IgD-negative memory B cell (primary cell): ENCODE results near the gene KRT23. TPM values are rescaled to one million over a fixed set of nuclear protein-coding genes. Genes with fewer than 3 reads are reported as not detected.

Experiments
- H3K27ac Mint-ChIP-seq, 3 donors: one replicate each; pipeline ENCODE4 v1.8.0; 2020 to 2022; ENCODE audit warnings: mild to moderate bottlenecking in 3 of 3, mixed read lengths in 3 of 3, moderate library complexity in 1 of 3
- H3K27me3 Mint-ChIP-seq: one replicate; pipeline ENCODE4 v1.8.0; 2021; ENCODE audit warnings: mixed read lengths
- H3K36me3 Mint-ChIP-seq: one replicate; pipeline ENCODE4 v1.8.0; 2020; ENCODE audit warnings: mild to moderate bottlenecking, mixed read lengths
- H3K4me1 Mint-ChIP-seq, 3 donors: one replicate each; pipeline ENCODE4 v1.8.0; 2020 to 2022; ENCODE audit warnings: mixed read lengths in 3 of 3, mild to moderate bottlenecking in 1 of 3
- H3K4me3 Mint-ChIP-seq, 4 donors: one replicate each; pipeline ENCODE4 v1.8.0; 2020 to 2022; ENCODE audit warnings: mild to moderate bottlenecking in 4 of 4, mixed read lengths in 4 of 4, moderate library complexity in 3 of 4
- H3K9me3 Mint-ChIP-seq, 3 donors: one replicate each; pipeline ENCODE4 v1.8.0; 2020 to 2021; ENCODE audit warnings: mixed read lengths in 3 of 3, mild to moderate bottlenecking in 1 of 3
- polyA plus RNA-seq: library from polyadenylated mRNA; unstranded; fragments of 300-500 nt; fragmentation: Illumina TruSeq; gene quantifications from one replicate; pipeline ENCODE4 v1.2.3, GENCODE V29; 2021

KRT23 gene
- polyA plus RNA-seq, 1 donor from 2014 or later, result not detected

- H3K4me1 Mint-ChIP-seq, result no peaks in the 10 kb centered on the region
- no peaks in the 10 kb centered on the region for H3K36me3 Mint-ChIP-seq
- no peak overlapping the region for H3K27ac Mint-ChIP-seq
- no peaks in the 10 kb centered on the region for H3K9me3 Mint-ChIP-seq
- peaks cover 4% of the 10 kb centered on the region for H3K27me3 Mint-ChIP-seq
- H3K4me3 Mint-ChIP-seq, result no peak overlapping the region
Measured at GRCh38 chr17:40879026-40879425, 58.4 kb downstream of the KRT23 start.

GRCh38 chr17:40878044-40878443, 59.4 kb downstream of the KRT23 start:
- no peak overlapping the region for H3K4me3 Mint-ChIP-seq
- H3K27ac Mint-ChIP-seq, result no peak overlapping the region
- H3K36me3 Mint-ChIP-seq, result no peaks in the 10 kb centered on the region
- no peaks in the 10 kb centered on the region for H3K9me3 Mint-ChIP-seq
- H3K4me1 Mint-ChIP-seq, result no peaks in the 10 kb centered on the region
- H3K27me3 Mint-ChIP-seq, result peaks cover 4% of the 10 kb centered on the region

- Mint-ChIP-seq H3K27me3 (peaks cover 8% of the 10 kb centered on the region), H3K4me3 (no peak overlapping the region), H3K36me3 (no peaks in the 10 kb centered on the region), H3K9me3 (no peaks in the 10 kb centered on the region), H3K4me1 (no peaks in the 10 kb centered on the region), H3K27ac (no peak overlapping the region)
Measured at GRCh38 chr17:40873801-40874200, 63.6 kb downstream of the KRT23 start.

GRCh38 chr17:40873255-40873654, 64.2 kb downstream of the KRT23 start:
- Mint-ChIP-seq H3K36me3 (no peaks in the 10 kb centered on the region), H3K27ac (no peak overlapping the region), H3K9me3 (no peaks in the 10 kb centered on the region), H3K4me1 (no peaks in the 10 kb centered on the region), H3K4me3 (no peak overlapping the region), H3K27me3 (peaks cover 8% of the 10 kb centered on the region)

Other genes with a start within 250 kb of the KRT23 start
- not detected for gene KRT24, start 233.9 kb downstream of the KRT23 start, polyA plus RNA-seq
- gene KRT25, start 182.3 kb downstream of the KRT23 start, polyA plus RNA-seq, result not detected
- gene KRT26, start 165.4 kb downstream of the KRT23 start, polyA plus RNA-seq, result not detected
- not detected for gene KRT27, start 155.1 kb downstream of the KRT23 start, polyA plus RNA-seq
- not detected for gene KRT28, start 137.7 kb downstream of the KRT23 start, polyA plus RNA-seq
- 201 TPM for gene KRT10, start 115.0 kb downstream of the KRT23 start, polyA plus RNA-seq
- gene KRT12, start 70.4 kb downstream of the KRT23 start, polyA plus RNA-seq, result not detected
- not detected for gene KRT20, start 52.4 kb downstream of the KRT23 start, polyA plus RNA-seq
- gene KRT39, start 29.3 kb upstream of the KRT23 start, polyA plus RNA-seq, result not detected
- not detected for gene KRT40, start 46.7 kb upstream of the KRT23 start, polyA plus RNA-seq
- not detected for gene KRTAP3-3, start 56.5 kb upstream of the KRT23 start, polyA plus RNA-seq
- gene KRTAP3-2, start 62.3 kb upstream of the KRT23 start, polyA plus RNA-seq, result not detected
- gene KRTAP3-1, start 71.5 kb upstream of the KRT23 start, polyA plus RNA-seq, result not detected
- not detected for gene KRTAP1-5, start 89.6 kb upstream of the KRT23 start, polyA plus RNA-seq
- not detected for gene KRTAP1-4, start 92.5 kb upstream of the KRT23 start, polyA plus RNA-seq
- gene KRTAP1-3, start 97.2 kb upstream of the KRT23 start, polyA plus RNA-seq, result not detected
- not detected for gene KRTAP1-1, start 103.8 kb upstream of the KRT23 start, polyA plus RNA-seq
- not detected for gene KRTAP2-1, start 109.7 kb upstream of the KRT23 start, polyA plus RNA-seq
- not detected for gene KRTAP2-2, start 117.6 kb upstream of the KRT23 start, polyA plus RNA-seq
- not detected for gene KRTAP2-3, start 122.5 kb upstream of the KRT23 start, polyA plus RNA-seq
- not detected for gene KRTAP2-4, start 128.2 kb upstream of the KRT23 start, polyA plus RNA-seq
- gene KRTAP4-7, start 146.5 kb upstream of the KRT23 start, polyA plus RNA-seq, result not detected
- gene KRTAP4-8, start 160.5 kb upstream of the KRT23 start, polyA plus RNA-seq, result not detected
- not detected for gene KRTAP4-16, start 164.6 kb upstream of the KRT23 start, polyA plus RNA-seq
- not detected for gene KRTAP4-9, start 167.7 kb upstream of the KRT23 start, polyA plus RNA-seq
- not detected for gene KRTAP4-11, start 180.7 kb upstream of the KRT23 start, polyA plus RNA-seq
- gene KRTAP4-12, start 186.5 kb upstream of the KRT23 start, polyA plus RNA-seq, result not detected
- not detected for gene KRTAP4-6, start 202.9 kb upstream of the KRT23 start, polyA plus RNA-seq
- gene KRTAP4-5, start 212.2 kb upstream of the KRT23 start, polyA plus RNA-seq, result not detected
- not detected for gene KRTAP4-4, start 223.1 kb upstream of the KRT23 start, polyA plus RNA-seq
- gene KRTAP4-3, start 230.6 kb upstream of the KRT23 start, polyA plus RNA-seq, result not detected
- not detected for gene KRTAP4-2, start 240.6 kb upstream of the KRT23 start, polyA plus RNA-seq
- not detected for gene KRTAP4-1, start 247.3 kb upstream of the KRT23 start, polyA plus RNA-seq